CD4-positive, alpha-beta T cell (primary cell): ENCODE measurements around the gene UBA1. TPM values are rescaled to one million over a fixed set of nuclear protein-coding genes. Genes with fewer than 3 reads are reported as not detected.

Experiments used
- ATAC-seq: fragments of 200-7000 bp; cut with Tn5 transposase; one replicate; pipeline ENCODE4 v1.10.0; 2022; ENCODE audit warnings: mild to moderate bottlenecking; ENCODE audit not compliant: poor library complexity
- CTCF ChIA-PET: fragments of 350-600 bp; sonication (Branson Sonifier 250); formaldehyde crosslinking; loops from one replicate; lab custom pipeline; 2021; ENCODE audit warnings: antibody characterized with exemption, inconsistent platforms; lab: Charles Lee
- POLR2A ChIA-PET: fragments of 350-600 bp; sonication (Branson Sonifier 250); formaldehyde crosslinking; loops from one replicate; lab custom pipeline; 2021; ENCODE audit warnings: antibody characterized with exemption, inconsistent platforms; lab: Charles Lee
- DNase-seq, 14 experiments: peaks; one replicate each; pipeline ENCODE4 v3.0.0-alpha.2; 2013 to 2020; ENCODE audit warnings: mixed read lengths in 2 of 14
- H3K27ac ChIP-seq, 2 donors: one replicate each; pipeline versions ENCODE4 v1.5.1 to v1.7.0; 2013; ENCODE audit warnings: low read length in 2 of 2, low read depth in 1 of 2, mild to moderate bottlenecking in 1 of 2
- H3K27me3 ChIP-seq, 2 experiments: 1 replicate in 1 of 2; 2 replicates in 1 of 2; pipeline versions ENCODE4 v1.6.1 to v1.7.0; 2013; ENCODE audit warnings: low read length in 2 of 2, control low read depth in 1 of 2, mild to moderate bottlenecking in 1 of 2, moderate library complexity in 1 of 2; ENCODE audit not compliant: insufficient read depth in 2 of 2, control insufficient read depth in 1 of 2
- H3K36me3 ChIP-seq: one replicate; pipeline ENCODE4 v1.6.1; 2013; ENCODE audit warnings: low read length, control low read depth; ENCODE audit not compliant: insufficient read depth
- H3K4me1 ChIP-seq: one replicate; pipeline ENCODE4 v1.6.1; 2013; ENCODE audit warnings: low read length, control low read depth; ENCODE audit not compliant: insufficient read depth
- H3K4me3 ChIP-seq: one replicate; pipeline ENCODE4 v1.5.1; 2013; ENCODE audit warnings: mild to moderate bottlenecking, low read length, moderate library complexity
- H3K9me3 ChIP-seq, 2 experiments: 1 replicate in 1 of 2; 2 replicates in 1 of 2; pipeline versions ENCODE4 v1.6.1 to v1.7.0; 2013; ENCODE audit warnings: low read length in 2 of 2, mild to moderate bottlenecking in 2 of 2, control low read depth in 1 of 2, moderate library complexity in 1 of 2; ENCODE audit not compliant: control insufficient read depth in 1 of 2, insufficient read depth in 1 of 2
- H3K27ac Mint-ChIP-seq: one replicate; pipeline ENCODE4 v1.8.0; 2020; ENCODE audit warnings: mixed read lengths
- H3K27me3 Mint-ChIP-seq: one replicate; pipeline ENCODE4 v1.8.0; 2021; ENCODE audit warnings: mixed read lengths
- H3K36me3 Mint-ChIP-seq: one replicate; pipeline ENCODE4 v1.8.0; 2021; ENCODE audit warnings: low read depth, mixed read lengths
- H3K4me1 Mint-ChIP-seq: one replicate; pipeline ENCODE4 v1.8.0; 2021; ENCODE audit warnings: low read depth, mixed read lengths
- H3K4me3 Mint-ChIP-seq: one replicate; pipeline ENCODE4 v1.8.0; 2020; ENCODE audit warnings: mild to moderate bottlenecking, mixed read lengths
- H3K9me3 Mint-ChIP-seq: one replicate; pipeline ENCODE4 v1.8.0; 2020; ENCODE audit warnings: mixed read lengths
- CTCF ChIP-seq: fragments of 200-600 bp; IDR thresholded peaks from one replicate; pipeline ENCODE4 v1.8.0; 2022; ENCODE audit warnings: antibody characterized with exemption, mild to moderate bottlenecking
- intact Hi-C, 2 experiments: fragments of 100-400 bp; cut with DNase I in 1 of 2; cut with micrococcal nuclease in 1 of 2; formaldehyde crosslinking; loops; one replicate each; pipeline versions ENCODE4 v1.15.1 to v1.9.0; 2023 to 2025; cut with DNase I, micrococcal nuclease
- total RNA-seq, 174 experiments: library from RNA in 2 of 174; stranded (reverse) in 2 of 174; gene quantifications; one replicate each; pipeline ENCODE4 v1.2.3 and lab custom pipeline; 2021 to 2026

UBA1 gene
- total RNA-seq, 2 experiments from 2014 or later: 70.0 to 72.1 TPM

- TF ChIP-seq CTCF: no peak
- H3K9me3 Mint-ChIP-seq: no peaks in the 10 kb centered on the region
- H3K4me3 Mint-ChIP-seq: no peak overlapping the region
- peaks cover 69% of the 10 kb centered on the region for H3K36me3 Mint-ChIP-seq
- ChIA-PET POLR2A (no interaction called here), CTCF (no interaction called here)
- H3K4me3 ChIP-seq: no peak overlapping the region
- ATAC-seq: no peak
- H3K4me1 Mint-ChIP-seq: peaks cover 19% of the 10 kb centered on the region
- peaks cover 17% of the 10 kb centered on the region for H3K4me1 ChIP-seq
- intact Hi-C loops: no loop called here
- H3K27me3 Mint-ChIP-seq: no peaks in the 10 kb centered on the region
- no peak overlapping the region for H3K27ac Mint-ChIP-seq
- no peaks in the 10 kb centered on the region for H3K9me3 ChIP-seq
- no peak overlapping the region for H3K27ac ChIP-seq
- H3K27me3 ChIP-seq: no peaks in the 10 kb centered on the region
- no peak for DNase-seq
- H3K36me3 ChIP-seq: peaks cover 56% of the 10 kb centered on the region
Observed at GRCh38 chrX:47224266-47224895, 30.8 kb downstream of the UBA1 start.

- ATAC-seq: no peak
- Mint-ChIP-seq H3K4me1 (peaks cover 15% of the 10 kb centered on the region), H3K27ac (no peak overlapping the region), H3K27me3 (no peaks in the 10 kb centered on the region), H3K9me3 (no peaks in the 10 kb centered on the region), H3K36me3 (peaks cover 64% of the 10 kb centered on the region), H3K4me3 (no peak overlapping the region)
- Histone ChIP-seq H3K36me3 (peaks cover 56% of the 10 kb centered on the region), H3K27me3 (no peaks in the 10 kb centered on the region), H3K9me3 (no peaks in the 10 kb centered on the region), H3K4me3 (no peak overlapping the region), H3K4me1 (peaks cover 12% of the 10 kb centered on the region), H3K27ac (no peak overlapping the region)
- TF ChIP-seq CTCF: no peak
- POLR2A ChIA-PET: no interaction called here
- CTCF ChIA-PET: no interaction called here
- intact Hi-C loops: no loop called here
- DNase-seq: no peak
Observed at GRCh38 chrX:47224896-47225290, 31.3 kb downstream of the UBA1 start.

GRCh38 chrX:47226071-47226470 lies 32.4 kb downstream of the UBA1 start:
- H3K27ac ChIP-seq: no peak overlapping the region
- Mint-ChIP-seq H3K27ac (no peak overlapping the region), H3K4me3 (no peak overlapping the region), H3K27me3 (no peaks in the 10 kb centered on the region), H3K9me3 (no peaks in the 10 kb centered on the region), H3K4me1 (peaks cover 8% of the 10 kb centered on the region), H3K36me3 (peaks cover 63% of the 10 kb centered on the region)
- peaks cover 56% of the 10 kb centered on the region for H3K36me3 ChIP-seq
- CTCF ChIA-PET: no interaction called here
- H3K4me1 ChIP-seq: peaks cover under 1% of the 10 kb centered on the region
- intact Hi-C loops: no loop called here
- H3K4me3 ChIP-seq: no peak overlapping the region
- POLR2A ChIA-PET: no interaction called here
- no peaks in the 10 kb centered on the region for H3K27me3 ChIP-seq
- H3K9me3 ChIP-seq: no peaks in the 10 kb centered on the region
- DNase-seq: no peak
- no peak for TF ChIP-seq CTCF
- ATAC-seq: no peak
